NAMALWA (cell line): ENCODE results near the gene OR56A5.
A peak's percentile ranks its signal among the peaks of the same experiment; 100 is the strongest.
"Not testable (repeated sequence)": the region's sequence is repeated elsewhere in the genome, so short reads cannot be mapped to it uniquely, and the experiment has no call there.

Experiments used
- DNase-seq: peaks from one replicate; pipeline ENCODE4 v3.0.0-alpha.2; 2015; ENCODE audit warnings: low spot score

The OR56A5 gene, protein sequence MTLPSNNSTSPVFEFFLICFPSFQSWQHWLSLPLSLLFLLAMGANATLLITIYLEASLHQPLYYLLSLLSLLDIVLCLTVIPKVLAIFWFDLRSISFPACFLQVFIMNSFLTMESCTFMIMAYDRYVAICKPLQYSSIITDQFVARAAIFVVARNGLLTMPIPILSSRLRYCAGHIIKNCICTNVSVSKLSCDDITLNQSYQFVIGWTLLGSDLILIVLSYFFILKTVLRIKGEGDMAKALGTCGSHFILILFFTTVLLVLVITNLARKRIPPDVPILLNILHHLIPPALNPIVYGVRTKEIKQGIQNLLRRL

GRCh38 chr11:5968394-5968793 lies at the start of gene OR56A5:
Gene OR56A5 (minus strand): TSS chr11:5968494. CDS start chr11:5968494, 0 bp downstream.
- DNase-seq, result no peak

DNA sequence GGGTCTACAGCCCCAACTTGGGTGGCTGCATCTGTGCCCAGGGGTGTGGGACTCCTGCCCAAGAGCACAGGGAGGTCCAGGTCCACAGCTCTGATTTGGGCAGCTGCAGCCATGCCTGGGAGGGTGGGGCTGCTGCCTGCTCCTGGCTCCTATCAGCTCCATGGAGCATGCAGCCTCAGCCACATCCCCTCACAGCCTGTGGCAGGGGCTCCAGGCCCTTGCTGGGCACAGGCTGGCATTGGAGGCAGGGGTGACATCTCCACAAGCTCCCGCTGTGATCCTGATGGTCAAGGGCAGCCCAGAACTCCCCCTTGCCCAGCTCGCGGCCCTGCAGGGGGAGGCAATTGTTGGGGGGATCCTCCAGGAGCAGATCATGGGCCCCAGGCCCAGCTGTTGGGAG lies 44.7 kb upstream of the OR56A5 start:
- DNase-seq, result no peak

- no peak for DNase-seq
Observed at GRCh38 chr11:6012035-6012668, 43.9 kb upstream of the OR56A5 start.

DNA sequence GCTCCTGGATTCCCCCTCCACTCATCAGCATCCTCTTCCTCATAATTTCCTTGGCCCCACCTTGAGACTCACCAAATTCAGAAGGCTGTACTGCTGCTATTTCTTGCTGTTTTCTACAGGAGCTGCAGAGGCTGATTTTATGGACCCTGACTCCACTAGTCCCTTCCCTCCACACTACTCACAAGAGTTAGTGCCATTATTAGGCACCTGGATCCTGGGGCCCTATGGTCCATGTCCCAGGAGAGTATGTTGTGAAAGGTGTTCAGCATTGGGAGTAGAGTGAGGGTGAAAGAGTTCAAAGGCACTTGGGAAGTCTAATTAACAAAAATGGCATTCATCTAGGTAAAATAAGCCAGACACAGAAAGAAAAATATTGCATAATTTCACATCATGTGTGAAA lies 38.6 kb upstream of the OR56A5 start, which contains the start of gene OR56A4:
OR56A4 (minus strand) TSS at position 101 of the 400 bp plus-strand sequence. CDS start 3,954 bp downstream, outside the sequence.
- no peak for DNase-seq

- DNase-seq, result no peak
Observed at GRCh38 chr11:6006395-6006794, 38.1 kb upstream of the OR56A5 start.

- no peak for DNase-seq
Observed at GRCh38 chr11:6002202-6002699, 34.0 kb upstream of the OR56A5 start.

GRCh38 chr11:5994791-5995190 lies 26.5 kb upstream of the OR56A5 start:
- no peak for DNase-seq

DNA sequence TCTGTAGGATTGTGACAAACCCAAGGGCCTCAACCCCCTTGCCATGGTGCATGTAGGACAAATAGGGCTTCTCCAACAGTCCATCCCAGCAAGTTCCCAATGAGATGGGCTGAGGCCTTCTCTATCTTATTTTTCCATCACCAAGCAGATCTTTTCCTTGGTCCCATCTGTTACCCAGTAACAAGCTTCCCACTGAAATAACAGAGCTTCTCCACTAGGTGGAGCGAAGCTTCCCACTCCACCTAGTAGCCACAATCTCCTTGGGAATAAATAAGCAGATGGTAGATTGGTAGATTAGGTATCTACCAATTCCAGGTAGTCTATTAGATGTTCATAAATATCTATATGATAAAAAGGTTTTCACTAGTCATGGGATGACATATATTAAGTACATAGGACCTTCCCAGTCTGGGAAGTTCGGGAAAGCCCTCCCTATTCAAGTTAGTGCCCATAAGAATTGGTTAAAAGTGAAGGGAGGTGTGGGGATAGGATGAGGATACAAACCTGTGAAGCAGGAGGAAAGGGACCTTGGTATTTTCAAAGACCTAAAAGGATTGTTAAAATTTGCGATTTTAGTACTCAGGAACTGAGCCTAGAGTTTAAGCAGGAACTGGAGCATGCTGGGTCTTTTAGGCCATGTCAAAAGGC lies 24.4 kb upstream of the OR56A5 start:
- DNase-seq, result peak; percentile 19

GRCh38 chr11:5992150-5992549 lies 23.9 kb upstream of the OR56A5 start:
- DNase-seq, result no peak

GRCh38 chr11:5989203-5989602 lies 20.9 kb upstream of the OR56A5 start:
- DNase-seq, result no peak

- no peak for DNase-seq
Observed at GRCh38 chr11:5986885-5987284, 18.6 kb upstream of the OR56A5 start, which contains the start of gene OR52L1. Gene OR52L1 (minus strand): TSS chr11:5986985. CDS start chr11:5986930, 55 bp downstream.

DNA sequence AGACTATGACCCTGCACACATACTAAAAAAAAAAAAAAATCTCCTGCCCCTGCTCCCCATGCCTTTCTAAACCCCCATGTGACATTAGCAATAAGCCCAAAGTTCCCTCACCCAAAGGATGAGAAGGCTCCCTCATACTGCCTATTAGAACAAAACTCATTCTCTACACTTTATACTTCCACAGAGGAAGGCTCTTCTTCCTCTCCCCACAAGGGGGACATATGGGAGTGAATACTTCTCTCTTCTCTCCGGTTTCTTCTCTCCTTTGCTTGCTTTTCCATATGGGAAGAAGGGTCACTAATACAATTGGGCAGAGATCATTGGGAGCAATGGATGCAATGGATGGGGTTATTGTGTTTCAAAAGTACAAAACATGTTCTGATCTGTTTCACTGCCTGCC lies 15.1 kb upstream of the OR56A5 start:
- peak; percentile 2 for DNase-seq

DNA sequence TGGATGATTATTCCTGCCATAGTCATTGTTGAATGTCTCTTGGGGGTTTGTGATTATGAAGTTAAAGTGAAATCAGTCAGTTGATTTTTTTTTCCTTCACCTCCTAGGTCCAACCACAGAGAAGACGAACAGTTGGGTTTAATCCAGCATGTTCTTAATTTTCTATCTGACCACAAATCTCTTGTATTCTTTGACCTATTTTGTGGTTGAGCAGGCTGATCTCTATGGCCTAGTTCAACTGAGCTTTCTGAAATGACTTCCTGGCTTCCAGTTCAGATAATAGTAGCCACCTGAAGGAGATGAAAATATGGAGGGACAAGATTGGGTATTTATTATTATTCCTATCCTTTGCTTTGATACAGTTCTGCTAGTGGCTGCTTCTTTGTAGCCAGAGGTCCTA lies 5.2 kb upstream of the OR56A5 start:
- no peak for DNase-seq

GRCh38 chr11:5967708-5968107 lies 586 bp downstream of the OR56A5 start:
- DNase-seq, result no peak

GRCh38 chr11:5966958-5967357 lies 1.3 kb downstream of the OR56A5 start:
- DNase-seq, result no peak

GRCh38 chr11:5960704-5961320 lies 7.5 kb downstream of the OR56A5 start:
- DNase-seq, result not testable (repeated sequence)

DNA sequence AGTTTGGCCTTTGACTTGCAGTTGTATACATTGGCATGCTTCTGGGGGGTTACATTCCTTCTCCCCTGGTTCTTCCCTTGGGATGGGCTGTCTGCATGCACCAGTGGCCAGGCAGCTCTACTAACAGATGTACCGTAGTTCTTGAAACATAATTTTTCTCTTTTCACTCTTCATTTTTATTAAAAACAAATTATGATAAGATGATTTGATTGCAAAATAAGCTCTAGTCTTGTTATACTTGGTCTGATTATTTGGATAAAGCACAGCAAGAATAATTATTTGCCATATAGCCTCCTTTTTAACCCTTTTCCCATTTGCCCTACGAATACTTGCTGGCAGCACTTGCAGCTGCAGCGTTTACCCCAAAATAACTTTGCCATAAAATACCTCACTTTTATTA lies 12.7 kb downstream of the OR56A5 start:
- no peak for DNase-seq

GRCh38 chr11:5941951-5942350 lies 26.3 kb downstream of the OR56A5 start, which contains the start of gene OR56A3:
Gene OR56A3 (plus strand): TSS chr11:5942251. CDS start chr11:5947347, 5,096 bp downstream.
- no peak for DNase-seq

DNA sequence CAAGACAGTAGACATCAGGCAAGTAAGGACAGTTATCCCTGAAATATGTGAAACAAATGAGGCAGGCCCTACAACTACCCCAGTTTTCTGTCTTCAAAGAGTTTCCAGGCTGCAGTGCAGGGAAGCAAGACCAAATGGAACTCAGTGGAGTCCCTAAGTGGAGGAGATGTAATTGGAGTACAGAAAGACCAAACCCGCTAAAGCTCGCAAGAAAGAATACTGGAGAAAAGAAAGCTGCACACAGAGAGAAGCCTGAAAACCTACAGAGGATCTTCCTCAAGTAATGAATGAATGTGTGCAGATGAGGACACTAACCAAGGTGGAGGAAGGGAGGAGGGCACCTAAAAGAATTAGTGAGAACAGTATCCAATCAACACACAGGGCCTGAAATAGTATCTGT lies 27.5 kb downstream of the OR56A5 start:
- no peak for DNase-seq

GRCh38 chr11:5938603-5938965 lies 29.7 kb downstream of the OR56A5 start:
- no peak for DNase-seq

GRCh38 chr11:5937868-5938602 lies 30.3 kb downstream of the OR56A5 start:
- DNase-seq, result no peak

- DNase-seq, result no peak
Observed at GRCh38 chr11:5933116-5933515, 35.2 kb downstream of the OR56A5 start.
